SIG-M5 treated with dmso at 0.1 percent for 504 hours (cell line): ENCODE measurements around the gene SLC44A5.
"Not testable (repeated sequence)": the region's sequence is repeated elsewhere in the genome, so short reads cannot be mapped to it uniquely, and the experiment has no call there.

Experiments used
- DNase-seq: peaks from one replicate; lab custom pipeline; 2025; ENCODE audit not compliant: unreplicated experiment; lab: John Stamatoyannopoulos, UW

SLC44A5 gene

DNA sequence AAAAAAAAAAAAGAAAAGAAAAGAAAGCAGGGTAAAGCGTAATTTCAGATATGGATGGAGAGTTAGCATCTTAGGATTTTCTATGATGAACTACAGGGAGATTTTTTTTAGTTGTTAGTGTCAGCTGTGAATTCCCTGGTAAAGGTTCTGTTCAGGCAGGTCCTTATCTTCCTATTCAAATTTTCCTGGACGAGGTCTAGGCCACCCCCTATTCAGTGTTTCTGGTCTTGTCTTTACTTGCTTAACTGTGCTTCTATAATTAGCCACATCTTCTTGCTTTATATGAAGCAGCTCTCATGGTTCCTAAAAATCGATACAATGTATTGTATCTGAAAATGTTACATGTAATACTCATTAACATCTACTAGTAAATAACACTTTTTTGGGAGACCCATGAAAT, 318.9 kb downstream of the SLC44A5 start:
- no peak for DNase-seq

DNA sequence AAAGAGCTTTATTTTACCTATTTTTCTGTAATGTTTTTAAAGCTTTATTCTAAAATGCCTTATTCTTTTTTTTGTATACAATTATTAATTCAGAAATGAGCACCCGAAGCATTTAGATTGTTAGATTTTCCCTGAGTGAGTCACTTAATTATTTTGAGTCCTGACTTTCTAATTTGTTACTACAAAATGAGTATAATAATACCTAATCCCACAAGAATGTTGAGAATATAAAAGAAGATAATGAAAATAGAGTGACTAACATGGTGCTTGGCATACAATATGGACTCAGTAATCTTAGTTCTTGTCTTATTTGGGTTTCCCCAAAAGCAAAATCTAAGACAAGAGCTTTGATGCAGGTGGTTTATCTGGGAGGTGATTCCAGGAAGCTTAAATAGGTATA, 334.5 kb downstream of the SLC44A5 start:
- no peak for DNase-seq

- DNase-seq, result no peak
Observed at GRCh38 chr1:75275631-75276030, 335.3 kb downstream of the SLC44A5 start.

DNA sequence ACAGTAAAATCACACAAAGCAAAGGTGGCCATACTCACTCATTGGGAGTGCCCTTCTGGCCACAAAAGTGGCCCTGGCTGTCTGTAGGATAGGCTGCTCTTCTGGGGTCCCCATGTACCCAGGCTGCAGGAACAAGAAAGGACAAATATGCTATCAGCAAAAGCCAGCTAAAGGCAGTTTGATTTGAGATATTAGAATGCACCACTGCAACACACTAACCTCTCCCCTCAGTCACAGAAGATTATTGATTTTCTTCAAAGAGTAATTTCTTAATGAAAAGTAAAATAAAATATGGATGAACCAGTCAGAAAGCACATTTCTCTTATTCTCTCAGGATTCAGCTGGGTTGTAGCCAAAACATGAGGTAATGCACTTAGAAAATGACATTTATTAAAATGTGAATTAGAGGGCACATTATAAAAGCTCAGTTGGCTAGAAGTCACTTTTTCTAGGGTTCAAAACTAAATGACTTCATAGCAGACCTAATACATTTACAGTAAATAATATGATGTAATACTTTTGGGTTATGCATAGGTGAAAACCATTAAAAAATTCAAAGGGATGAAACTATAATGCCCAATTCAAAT, 335.9 kb downstream of the SLC44A5 start:
- DNase-seq, result no peak

- no peak for DNase-seq
Observed at GRCh38 chr1:75273110-75273509, 337.8 kb downstream of the SLC44A5 start.

DNA sequence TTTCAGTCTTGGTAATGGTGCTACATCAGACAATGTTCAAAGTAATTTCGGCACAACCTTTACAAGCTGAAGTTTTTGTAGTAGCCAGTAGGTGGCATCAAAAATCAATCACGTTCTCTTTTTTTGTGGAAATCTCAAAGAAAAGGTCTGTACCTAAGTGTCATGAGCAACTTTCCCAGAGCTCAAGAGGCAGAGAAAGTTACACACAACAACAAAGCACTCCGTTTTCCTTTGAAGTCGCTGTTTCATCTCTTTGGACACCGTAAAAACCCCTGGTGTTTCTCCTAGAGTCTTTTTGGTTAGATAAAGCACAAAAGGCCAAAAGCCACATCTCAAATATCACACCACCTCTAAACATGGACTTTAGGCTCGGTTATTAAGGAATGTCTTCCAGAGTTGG, 345.1 kb downstream of the SLC44A5 start:
- peak; percentile 39 for DNase-seq

GRCh38 chr1:75264112-75264511, 346.8 kb downstream of the SLC44A5 start:
- no peak for DNase-seq

- DNase-seq, result not testable (repeated sequence)
Observed at GRCh38 chr1:75263616-75264015, 347.3 kb downstream of the SLC44A5 start.

GRCh38 chr1:75261946-75262345, 349.0 kb downstream of the SLC44A5 start:
- not testable (repeated sequence) for DNase-seq

GRCh38 chr1:75258351-75258750, 352.6 kb downstream of the SLC44A5 start:
- DNase-seq, result no peak

- no peak for DNase-seq
Observed at GRCh38 chr1:75257424-75257823, 353.5 kb downstream of the SLC44A5 start.

- not testable (repeated sequence) for DNase-seq
Observed at GRCh38 chr1:75250114-75250513, 360.8 kb downstream of the SLC44A5 start.

DNA sequence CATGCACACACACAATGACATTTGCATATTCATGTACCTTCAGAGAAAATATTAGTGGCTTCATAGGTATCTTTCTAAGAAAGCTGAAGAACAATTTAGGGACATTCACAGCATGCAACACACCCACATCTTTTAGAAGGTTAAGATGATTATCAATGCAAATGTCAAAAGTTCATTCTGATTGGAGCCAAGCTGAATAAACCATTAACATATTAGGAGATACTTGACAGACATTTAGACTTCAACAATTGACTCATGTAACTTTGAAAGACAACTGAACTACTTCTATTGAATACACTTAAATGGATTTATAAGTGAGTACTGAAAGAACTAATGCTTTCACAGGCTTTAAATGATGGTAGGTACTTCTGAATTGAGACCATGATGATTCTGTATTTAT, 365.7 kb downstream of the SLC44A5 start:
- DNase-seq, result no peak

DNA sequence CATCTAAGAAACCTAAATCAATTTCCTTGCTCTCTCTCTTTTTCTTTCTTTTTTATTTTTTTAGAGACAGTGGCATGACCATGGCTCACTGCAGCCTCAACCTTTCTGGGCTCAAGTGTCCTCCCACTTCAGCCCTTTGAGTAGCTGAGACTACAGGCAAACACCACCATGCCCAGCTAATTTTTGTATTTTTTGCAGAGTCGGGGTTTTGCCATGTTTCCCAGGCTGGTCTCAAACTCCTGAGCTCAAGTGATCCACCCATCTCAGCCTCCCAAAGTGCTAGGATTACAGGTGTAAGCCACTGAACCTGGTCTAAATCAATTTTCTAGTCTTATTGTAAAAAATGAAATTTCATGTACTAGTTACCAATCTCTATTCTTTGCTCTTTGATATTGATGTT, 367.8 kb downstream of the SLC44A5 start:
- no peak for DNase-seq

DNA sequence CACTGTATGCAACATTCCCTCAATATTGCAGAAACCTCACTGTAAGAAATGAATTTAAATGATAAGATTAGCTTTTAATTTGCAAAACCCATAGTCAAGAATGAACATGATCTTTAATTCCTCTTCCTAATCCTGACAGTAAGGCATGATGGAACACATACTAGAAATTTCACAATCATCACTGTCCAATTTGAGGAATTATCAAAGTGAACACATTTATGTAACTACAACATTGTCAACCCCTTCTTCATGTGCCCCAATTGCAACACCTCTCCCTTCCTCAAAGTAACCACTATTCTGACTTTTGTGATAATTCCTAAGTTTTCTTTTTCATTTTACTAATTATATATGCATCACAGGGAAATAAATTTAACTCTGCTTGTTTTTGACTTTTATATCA, 373.6 kb downstream of the SLC44A5 start:
- no peak for DNase-seq

DNA sequence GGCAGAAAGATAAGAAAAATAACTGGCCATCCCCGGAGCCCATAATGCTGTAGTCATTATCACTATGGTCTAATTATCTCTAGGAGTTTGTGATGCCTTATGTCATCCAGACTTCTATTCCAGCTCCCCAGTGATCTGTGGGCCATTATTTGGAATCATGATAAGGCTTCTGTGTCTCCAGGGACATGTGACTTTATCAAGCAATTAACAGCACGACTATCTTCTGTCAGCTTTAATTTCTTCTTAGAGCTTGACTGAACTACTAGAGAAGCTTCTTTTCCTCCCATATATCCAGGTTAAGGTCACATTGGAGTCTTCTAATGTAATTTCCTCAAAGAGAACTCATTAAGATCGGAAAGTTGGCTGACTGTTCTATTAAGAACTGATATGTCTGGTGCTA, 376.4 kb downstream of the SLC44A5 start:
- DNase-seq, result no peak

GRCh38 chr1:75233302-75233929, 377.5 kb downstream of the SLC44A5 start:
- DNase-seq, result peak; percentile 19

DNA sequence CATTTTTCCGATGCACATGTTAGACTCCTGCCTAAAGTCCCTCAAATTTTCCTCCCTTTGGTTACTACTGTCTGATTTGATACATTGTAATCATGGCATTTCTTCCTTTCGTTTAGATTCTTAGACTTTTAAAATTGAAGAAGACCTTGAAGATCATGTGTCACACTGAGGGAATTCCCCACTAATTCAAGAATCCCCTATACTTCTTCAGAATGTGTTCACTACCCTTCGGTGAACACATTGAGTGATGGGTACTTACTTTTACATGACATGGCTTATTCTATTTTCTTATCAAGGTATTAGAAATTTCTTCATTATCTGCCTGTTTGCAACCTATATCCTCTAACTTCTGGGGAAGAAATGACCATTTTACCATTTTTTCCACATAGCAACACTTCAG, 390.8 kb downstream of the SLC44A5 start:
- no peak for DNase-seq

GRCh38 chr1:75214017-75214416, 396.9 kb downstream of the SLC44A5 start:
- DNase-seq, result no peak

GRCh38 chr1:75211648-75212047, 399.3 kb downstream of the SLC44A5 start:
- DNase-seq, result no peak

DNA sequence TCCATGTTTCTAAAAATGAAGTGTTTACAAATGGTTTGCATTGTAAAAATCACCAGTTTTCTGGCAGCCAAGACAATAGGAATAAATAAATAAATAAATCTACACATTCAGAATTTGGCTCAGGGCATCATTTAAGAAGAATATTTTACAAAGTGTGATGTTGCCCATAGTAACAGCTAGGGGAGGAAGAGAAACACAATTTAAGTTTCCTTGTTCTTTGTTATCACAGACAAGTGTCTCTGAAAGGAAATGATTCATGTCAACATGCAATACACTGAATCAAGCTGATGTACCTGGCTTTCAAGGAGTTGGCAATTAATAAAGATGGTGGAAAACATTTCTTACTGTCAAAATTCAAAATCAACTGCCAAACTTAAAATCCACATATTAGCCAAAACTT, 402.1 kb downstream of the SLC44A5 start:
- no peak for DNase-seq

GRCh38 chr1:75203415-75204277, 407.3 kb downstream of the SLC44A5 start:
- peak; percentile 59 for DNase-seq
